ENCODE data around the gene ACTN4.
"Not testable (repeated sequence)": the region's sequence is repeated elsewhere in the genome, so short reads cannot be mapped to it uniquely, and the experiment has no call there.

DNA sequence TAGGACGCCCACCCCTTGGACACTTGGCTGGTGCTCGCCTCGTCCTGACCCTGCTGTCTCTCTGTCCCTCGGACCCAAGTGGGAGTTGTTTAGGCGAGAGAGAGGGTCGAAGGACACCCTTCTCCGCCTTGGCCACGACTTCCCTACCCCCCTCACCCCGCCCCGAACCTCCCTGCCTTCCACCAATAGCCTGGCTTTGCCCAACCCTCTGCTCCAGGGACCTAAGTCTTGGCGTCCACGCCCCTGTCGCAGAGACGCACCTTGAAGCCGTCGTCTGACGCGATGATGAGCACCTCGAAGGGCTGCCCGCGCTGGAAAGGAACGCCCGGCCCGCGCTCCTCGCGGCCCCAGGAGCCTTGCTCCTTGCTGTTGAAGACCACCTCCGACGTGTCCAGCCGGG lies 124.1 kb downstream of the ACTN4 start:
- TF ChIP-seq, protein P1, sequence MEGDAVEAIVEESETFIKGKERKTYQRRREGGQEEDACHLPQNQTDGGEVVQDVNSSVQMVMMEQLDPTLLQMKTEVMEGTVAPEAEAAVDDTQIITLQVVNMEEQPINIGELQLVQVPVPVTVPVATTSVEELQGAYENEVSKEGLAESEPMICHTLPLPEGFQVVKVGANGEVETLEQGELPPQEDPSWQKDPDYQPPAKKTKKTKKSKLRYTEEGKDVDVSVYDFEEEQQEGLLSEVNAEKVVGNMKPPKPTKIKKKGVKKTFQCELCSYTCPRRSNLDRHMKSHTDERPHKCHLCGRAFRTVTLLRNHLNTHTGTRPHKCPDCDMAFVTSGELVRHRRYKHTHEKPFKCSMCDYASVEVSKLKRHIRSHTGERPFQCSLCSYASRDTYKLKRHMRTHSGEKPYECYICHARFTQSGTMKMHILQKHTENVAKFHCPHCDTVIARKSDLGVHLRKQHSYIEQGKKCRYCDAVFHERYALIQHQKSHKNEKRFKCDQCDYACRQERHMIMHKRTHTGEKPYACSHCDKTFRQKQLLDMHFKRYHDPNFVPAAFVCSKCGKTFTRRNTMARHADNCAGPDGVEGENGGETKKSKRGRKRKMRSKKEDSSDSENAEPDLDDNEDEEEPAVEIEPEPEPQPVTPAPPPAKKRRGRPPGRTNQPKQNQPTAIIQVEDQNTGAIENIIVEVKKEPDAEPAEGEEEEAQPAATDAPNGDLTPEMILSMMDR (IDR thresholded peaks at IDR 0.05): not testable (repeated sequence)
- TF ChIP-seq EZH2 (IDR thresholded peaks at IDR 0.05; ENCODE audit: borderline replicate concordance, insufficient read depth, low read depth, low read length, poor library complexity, severe bottlenecking): not testable (repeated sequence)

All from B cell (primary cell).